ENCODE measurements around the gene MYO1D.
"Not testable (repeated sequence)": the region's sequence is repeated elsewhere in the genome, so short reads cannot be mapped to it uniquely, and the experiment has no call there.

The MYO1D gene

DNA sequence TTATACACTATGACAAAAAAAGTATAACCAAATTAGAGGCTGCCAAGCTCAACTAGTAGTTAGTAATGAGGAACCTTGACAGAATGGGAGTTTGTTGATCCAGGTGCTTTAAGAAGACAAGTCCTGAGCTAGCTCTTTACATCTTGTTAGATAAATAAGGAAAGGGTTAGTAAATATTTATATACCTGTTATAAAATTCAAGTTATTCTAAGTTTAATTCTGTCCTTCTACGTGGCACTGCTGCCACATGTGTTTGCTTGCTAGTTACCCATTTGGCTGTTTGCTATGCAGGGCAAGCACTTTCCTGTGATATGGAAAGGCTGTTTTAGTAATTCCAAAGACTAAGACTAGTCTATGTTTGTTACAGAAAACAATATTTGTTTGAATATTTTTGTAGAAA is 180.5 kb downstream of the MYO1D start:
- in situ Hi-C loops (cut with MboI; ENCODE audit: low sequenced_read_pairs) = no loop called here

DNA sequence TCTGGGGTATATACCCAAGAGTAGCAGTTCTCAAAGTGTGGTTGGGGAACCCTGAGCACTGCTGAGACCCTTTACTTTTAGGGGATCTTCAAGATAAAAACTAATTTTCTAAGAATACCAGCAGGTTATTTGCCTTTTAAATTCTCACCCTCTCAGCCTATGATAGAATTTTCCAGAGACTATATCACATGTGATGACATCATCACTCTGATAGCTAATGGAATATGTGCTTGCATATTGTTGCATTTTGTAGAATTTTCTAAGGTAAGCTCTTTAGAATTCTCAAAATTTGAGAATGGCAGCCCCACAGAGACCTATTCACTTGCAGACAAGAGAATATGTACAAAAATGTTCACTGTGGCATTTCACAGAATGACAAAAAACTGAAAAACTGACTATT is 181.1 kb downstream of the MYO1D start:
- in situ Hi-C loops (cut with MboI; ENCODE audit: low sequenced_read_pairs) = no loop called here

DNA sequence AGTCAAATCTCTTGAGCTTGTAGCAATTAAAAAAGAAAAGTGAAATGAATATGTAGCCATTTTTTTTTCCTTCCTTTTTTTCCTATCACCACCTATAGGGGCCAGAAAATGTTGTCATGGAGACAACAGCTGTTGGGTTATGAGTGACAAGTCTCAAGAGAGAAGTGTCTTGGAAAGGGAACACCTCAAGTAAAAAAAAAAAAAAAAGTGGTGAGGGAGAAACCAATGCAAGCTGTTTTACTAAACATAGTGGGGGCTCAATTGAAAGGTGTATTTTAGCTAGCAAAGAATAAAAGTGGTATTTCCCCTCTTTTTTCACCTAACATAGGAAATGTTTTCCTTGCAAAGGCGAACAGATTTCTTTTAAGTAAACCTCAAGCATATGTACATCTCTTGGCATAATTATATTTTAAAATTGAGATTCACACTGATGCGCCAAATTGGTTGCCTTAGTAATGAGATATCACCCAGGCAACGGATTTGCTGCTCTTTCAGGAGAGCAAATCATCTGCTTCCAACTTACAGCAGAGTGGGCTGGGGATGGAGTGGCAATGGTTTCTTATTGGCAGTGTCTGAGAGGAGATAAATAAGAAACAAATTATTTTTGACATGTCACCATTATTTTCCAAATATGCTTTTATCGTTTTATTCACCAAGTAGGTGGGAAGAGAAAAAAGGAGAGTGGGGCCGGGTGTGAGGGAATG is 183.6 kb downstream of the MYO1D start:
- in situ Hi-C loops (cut with MboI; ENCODE audit: low sequenced_read_pairs) = no loop called here

DNA sequence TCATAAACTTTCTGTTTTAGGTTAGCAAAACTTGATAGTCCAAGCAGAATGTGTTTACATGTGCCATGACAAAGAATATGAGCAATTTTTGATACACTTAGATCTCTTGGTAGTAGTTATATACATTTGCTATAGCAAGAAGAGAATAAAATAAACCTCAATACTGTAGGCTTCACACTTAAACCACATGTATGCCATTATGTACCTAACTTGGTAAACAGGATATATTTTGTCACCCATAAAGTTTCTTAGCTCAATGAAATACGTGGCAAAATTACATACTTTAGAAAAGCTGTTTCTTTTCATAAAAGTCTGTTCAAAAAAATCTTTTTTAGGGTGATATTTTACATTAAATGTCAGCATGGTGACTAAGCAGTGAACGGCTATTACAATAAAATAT is 184.7 kb downstream of the MYO1D start:
- in situ Hi-C loops (cut with MboI; ENCODE audit: low sequenced_read_pairs) = no loop called here

DNA sequence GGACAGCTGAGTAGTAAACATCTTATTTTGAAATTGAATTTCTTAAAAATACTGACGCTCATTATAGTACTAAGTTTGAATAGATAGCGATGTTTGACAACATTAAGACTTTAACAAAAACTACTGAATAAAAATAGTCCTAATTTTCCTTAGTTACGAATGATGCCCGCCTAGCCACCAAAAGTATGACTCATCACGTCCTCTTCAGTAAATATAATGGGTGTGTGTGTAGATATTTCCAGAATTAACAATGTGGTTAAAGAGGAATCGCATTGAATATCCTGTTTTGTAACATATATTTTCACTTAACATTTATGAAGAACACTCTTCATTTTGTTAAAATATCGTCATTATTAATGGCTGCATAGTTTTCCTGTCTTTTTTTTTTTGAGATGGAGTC is 187.6 kb downstream of the MYO1D start:
- in situ Hi-C loops (cut with MboI; ENCODE audit: low sequenced_read_pairs) = no loop called here

DNA sequence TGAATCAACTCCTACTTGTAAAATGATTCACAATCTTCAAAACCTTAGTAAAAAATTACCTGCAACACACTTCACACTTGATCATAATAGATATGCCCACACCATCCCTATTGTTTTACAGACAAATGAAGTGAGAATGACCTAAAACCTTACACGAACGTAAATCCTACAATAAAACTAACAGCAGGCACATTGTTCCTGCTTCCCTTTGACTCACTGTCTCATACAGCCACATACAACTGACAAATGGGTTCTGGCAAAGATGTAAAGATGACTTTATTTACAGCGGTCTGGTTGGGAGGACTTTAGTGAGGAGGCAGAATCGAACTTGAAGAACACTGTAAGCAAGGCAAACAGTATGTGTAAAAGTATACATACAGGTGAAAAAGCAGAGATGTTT is 188.7 kb downstream of the MYO1D start:
- in situ Hi-C loops (cut with MboI; ENCODE audit: low sequenced_read_pairs) = no loop called here

DNA sequence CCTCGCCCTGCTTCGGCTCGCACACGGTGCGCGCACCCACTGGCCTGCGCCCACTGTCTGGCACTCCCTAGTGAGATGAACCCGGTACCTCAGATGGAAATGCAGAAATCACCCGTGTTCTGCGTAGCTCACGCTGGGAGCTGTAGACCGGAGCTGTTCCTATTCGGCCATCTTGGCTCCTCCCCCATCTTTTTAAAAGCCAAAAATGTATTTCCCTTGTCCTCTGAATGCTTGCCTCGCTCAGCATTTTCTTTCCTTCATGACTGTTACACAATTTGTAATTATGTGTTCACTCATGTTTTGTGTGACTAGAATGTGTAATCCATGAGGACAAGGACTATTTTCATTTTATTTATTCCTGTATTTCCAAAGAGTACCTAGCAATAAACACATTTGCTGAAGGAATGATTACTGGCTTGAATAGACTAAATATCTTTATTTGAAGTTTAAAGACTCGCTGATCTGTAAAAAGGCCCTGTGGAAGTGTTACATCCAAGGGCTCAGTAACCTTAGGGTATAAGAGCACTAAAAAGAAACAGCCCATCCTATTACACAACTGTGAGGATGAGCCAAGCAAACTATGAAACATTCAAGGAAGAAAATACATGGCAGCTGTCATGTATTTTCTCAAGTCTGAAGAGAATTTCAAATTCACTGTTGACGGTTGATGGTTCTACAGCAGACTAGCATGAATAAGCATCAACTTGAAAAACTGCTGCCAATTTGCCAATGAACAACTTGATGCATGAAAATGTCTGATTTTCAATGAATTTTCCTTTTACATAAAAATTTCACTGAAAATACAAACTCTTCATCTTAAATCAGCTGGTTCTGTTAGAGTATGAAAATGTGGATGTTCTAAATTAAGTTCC is 192.6 kb downstream of the MYO1D start:
- in situ Hi-C loops (cut with MboI; ENCODE audit: low sequenced_read_pairs) = no loop called here

DNA sequence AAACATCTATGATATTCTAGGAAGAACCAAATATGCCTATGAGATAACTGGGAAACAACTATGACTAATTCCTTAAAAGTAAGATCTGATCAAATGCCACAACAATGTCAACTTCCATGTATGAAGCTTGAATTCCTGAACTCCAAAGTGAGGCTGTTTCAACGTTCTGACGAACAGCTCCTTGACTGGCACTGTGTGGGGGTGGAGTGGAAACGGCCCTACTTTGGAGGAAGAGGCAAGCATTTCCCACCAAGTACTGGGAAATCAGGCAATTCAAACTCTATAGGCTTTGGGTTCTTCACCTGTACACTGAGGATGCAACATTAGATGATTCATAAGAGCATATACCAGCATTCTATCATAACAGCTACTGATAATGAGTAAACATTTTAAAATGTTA is 203.0 kb downstream of the MYO1D start:
- in situ Hi-C loops (cut with MboI; ENCODE audit: low sequenced_read_pairs) = no loop called here

DNA sequence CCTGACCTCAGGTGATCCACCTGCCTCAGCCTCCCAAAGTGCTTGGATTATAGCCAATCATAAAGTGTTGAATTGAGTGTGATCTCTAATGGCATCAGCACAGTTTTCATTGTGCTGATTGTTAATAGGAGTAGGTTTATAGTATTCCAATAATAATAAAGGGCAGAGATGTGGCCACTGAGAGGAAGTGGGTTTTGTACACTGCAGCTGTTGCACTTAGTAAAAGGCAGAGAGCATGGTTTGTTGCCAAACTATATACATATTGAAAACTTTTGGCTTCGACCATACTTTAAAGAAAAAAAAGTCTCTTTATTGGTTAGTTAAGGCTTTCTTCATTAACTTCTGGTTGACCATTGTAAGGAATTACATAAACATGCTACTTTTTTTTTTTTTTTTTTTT is 204.2 kb downstream of the MYO1D start:
- in situ Hi-C loops (cut with MboI; ENCODE audit: low sequenced_read_pairs) = no loop called here

DNA sequence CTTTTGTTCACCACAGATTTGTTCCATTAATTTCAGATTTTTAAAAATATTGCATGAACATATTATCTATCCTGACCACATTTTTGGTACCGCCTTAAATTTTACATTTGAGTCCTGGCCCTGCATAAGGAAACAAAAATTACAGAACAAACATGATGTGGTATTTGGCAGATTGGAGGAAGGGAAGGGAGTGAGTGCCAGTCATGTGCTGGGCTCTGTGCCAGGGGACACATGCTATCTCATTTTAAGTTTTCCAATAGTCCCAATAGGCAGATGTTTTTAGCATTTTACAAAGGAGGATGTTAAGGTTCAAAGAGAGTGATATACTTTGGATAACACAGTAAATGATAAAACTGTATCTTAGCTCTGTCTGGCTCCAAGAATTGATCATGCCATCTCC is 205.0 kb downstream of the MYO1D start:
- in situ Hi-C loops (cut with MboI; ENCODE audit: low sequenced_read_pairs) = no loop called here

DNA sequence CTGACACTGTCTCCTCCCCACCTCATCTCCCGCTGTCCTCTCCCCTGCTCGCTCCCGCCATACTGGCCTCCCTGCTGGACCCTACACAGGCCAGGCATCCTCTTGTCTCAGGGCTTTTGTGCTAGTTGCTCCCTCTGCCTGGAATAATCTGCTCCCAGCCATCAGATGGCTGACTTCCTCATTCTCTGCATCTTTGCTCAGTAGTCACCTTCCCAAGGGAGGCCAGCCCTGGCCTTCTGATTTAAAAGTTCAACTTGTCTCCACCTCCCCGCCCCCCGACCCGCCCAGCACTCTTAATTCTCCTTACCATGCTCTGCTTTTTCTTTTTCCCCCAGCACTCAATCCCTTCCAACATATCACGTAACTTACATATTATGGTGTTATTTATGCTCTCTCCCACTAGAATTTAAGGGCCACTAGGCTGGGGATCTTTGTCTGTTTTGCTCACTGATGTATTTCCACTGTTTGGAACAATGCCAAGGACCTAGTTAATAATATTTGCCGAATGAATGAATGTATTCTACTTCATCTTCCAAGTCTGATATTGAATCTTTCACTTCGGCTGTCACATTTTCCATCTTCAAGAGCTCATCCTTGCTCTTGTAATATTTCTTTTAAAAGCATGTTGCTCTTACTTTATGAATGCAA is 211.9 kb downstream of the MYO1D start:
- in situ Hi-C loops (cut with MboI; ENCODE audit: low sequenced_read_pairs) = no loop called here

DNA sequence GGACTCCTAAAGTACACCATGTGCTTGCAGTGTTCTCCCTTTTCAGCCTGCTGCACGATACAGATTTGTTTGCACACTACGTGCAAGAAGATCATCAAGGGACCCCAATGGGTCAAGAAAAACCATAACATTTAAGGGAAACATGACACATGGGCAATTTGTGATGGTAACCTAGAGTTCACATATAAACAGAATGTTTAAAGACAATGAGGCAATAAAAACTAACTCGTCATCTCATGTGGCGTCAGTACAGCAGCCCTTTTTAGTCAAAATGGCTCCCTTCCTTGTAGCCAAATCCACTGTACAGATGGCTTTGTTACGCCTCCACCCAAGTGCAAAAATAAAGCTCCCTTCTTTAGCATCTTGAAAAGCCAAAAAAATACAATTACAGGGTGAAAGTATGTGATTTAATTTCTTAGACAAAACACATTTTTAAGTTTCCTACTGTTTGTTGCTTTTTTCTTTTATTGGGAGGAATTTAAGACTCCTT is 216.4 kb downstream of the MYO1D start:
- in situ Hi-C loops (cut with MboI; ENCODE audit: low sequenced_read_pairs) = no loop called here

DNA sequence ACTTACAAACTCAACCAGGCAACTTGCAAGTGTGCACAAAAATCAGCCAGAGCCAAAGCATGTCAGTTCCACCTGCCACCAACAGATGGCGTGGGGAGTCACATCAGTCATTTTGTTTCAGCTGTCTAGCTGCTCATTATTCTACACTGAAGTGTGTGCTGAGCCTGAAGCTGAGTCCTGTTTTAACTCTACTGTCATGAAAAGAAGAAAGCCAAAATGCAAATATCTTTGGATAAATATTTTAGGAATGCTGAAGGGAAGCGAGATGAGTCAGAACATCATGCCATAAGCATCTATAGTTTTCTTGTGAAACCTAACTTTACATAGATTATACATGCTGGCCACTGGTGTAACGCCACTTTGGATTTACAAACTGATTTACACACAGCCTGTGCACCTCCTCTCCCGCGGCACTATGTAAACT is 217.5 kb downstream of the MYO1D start:
- in situ Hi-C loops (cut with MboI; ENCODE audit: low sequenced_read_pairs) = no loop called here

DNA sequence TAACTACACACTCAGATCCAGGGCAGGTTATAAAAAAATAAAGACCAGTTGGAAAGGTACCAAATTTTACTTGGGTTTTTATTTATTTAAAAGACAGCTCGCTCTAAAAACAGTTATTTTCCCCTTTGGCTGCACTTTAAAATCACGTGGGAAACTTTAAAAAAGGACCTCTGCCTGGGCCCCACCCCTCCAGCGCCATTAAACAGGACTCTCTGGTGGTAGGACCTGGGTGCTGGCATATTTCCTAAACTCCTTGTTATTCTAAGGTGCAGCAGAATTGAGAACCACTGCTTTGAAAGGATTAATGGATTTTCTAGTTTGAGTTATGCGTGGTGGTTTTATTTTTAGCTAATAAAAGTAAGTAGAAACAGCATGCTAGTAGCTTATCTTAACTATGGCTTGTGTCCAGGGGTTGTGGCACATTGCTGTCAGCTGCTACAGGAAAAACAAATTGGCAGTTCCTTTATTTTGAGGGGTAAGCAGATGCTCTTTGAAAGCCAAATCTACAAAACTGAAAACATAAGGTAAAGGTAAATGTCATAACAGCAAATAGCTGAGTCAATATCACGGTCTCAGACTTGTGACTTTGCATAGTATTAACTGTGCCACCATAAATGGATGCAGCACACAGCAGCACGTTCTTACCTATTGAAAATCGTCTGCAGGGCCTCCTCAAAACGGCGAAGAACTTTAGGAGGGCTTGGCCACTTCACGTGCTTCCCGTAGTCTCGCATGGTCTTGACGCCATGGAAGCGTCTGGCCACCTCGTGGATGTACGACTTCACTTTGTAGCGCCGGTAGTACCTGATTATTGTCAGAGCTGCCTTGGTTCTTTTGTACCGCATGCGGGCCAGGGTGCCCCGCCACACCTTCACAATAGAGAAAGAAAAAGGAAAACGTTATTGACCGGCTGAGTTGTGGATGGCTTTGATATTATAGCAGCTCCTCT is 218.2 kb downstream of the MYO1D start:
- in situ Hi-C loops (cut with MboI; ENCODE audit: low sequenced_read_pairs) = no loop called here

DNA sequence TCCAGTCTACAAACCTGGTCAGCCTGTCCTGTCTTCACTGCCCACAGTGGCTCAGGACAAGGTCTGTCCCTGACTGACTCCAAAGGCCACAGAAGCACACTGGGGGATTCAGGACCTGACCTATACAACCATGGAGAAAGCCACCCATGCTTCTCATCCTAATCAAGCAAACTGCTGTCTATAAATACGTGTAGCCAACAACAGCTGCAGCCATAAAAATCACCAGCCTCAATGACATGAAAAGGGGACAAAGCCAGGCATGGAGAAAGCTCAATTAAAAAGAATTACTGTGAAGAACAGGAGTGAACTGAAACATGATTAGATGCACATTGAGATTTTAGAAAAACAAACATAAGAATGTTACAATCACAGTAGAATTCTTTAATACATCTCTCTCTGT is 220.0 kb downstream of the MYO1D start:
- in situ Hi-C loops (cut with MboI; ENCODE audit: low sequenced_read_pairs) = no loop called here

DNA sequence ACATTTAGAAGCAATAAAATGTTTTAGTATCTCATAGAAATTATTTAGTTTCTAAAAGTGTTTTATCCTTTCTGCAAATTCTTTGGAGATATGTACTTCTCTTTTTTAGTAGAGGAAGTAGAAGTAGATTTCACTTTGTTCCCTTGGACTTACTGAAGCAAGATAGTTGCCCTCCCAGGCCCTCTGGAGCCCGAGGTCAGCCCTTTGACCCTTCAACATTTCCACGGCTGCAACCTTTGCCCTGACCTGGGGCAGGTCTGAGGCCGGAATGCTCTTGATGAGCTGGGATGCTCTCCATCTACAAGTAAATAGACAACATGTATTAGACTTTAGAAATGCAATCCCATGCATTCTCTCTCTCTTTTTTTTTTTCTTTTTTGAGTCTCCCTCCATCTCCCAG is 222.6 kb downstream of the MYO1D start:
- in situ Hi-C loops (cut with MboI; ENCODE audit: low sequenced_read_pairs) = no loop called here

DNA sequence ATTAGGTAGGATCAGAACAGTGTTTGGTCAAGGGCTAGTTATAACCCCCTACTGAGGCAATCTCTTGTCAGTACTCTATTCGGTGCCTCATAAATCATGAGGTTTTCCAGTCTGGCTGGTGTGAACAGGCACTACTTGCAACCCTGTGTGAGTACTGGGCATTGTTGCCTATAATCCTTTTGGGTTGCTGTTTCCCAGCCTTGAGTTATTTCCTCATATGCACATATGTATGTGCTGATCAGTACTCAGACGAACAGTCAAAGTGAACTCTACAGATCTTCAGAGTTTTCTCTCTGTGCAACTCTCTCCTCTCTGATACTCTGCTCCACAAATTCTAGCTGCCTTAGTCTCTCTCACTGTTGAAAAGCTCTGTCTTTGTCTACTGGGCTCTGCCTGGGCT is 225.8 kb downstream of the MYO1D start:
- in situ Hi-C loops (cut with MboI; ENCODE audit: low sequenced_read_pairs) = no loop called here

DNA sequence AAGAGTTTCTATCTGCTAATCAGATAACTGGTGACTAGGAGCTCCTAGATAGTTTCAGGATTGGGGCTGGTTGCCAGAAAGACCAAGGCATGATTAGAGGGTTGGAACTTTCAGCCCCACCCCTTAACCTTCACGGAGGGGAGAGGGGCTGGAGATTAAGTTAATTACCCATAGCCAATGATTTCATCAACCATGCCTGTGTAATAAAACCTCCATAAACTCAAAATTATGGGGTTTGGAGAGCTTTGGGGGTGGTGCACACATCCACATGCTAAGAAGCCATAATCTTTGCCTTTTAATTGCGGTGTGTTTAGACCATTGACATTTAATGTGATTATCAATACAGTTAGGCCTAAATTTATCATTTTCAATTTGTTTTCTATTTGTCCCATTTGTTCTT is 228.5 kb downstream of the MYO1D start:
- in situ Hi-C loops (cut with MboI; ENCODE audit: low sequenced_read_pairs) = no loop called here

DNA sequence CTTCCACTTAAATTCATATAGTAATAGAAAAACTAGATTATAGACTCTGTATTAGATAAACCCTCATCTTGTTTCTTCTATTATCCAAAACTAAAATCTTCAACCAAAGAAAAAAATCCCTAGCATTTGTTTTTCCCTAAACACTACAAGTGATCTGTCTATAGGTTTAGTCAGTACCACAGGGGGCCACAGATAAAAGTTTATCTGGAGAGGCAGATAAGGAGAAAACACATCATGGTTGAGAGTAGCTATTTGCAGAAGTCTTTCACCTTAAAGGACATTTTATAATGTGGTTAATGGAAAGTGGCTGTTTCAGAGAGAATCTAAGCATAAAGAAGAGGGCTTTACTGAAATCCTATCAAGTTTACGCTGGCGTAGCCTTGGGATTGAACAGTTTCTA is 230.0 kb downstream of the MYO1D start:
- in situ Hi-C loops (cut with MboI; ENCODE audit: low sequenced_read_pairs) = no loop called here

DNA sequence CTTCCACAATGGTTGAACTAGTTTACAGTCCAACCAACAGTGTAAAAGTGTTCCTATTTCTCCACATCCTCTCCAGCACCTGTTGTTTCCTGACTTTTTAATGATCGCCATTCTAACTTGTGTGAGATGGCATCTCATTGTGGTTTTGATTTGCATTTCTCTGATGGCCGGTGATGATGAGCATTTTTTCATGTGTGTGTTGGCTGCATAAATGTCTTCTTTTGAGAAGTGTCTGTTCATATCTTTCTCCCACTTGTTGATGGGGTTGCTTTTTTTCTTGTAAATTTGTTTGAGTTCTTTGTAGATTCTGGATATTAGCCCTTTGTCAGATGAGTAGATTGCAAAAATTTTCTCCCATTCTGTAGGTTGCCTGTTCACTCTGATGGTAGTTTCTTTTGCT is 235.4 kb downstream of the MYO1D start:
- in situ Hi-C loops (cut with MboI; ENCODE audit: low sequenced_read_pairs) = not testable (repeated sequence)
